K562 (cell line): ENCODE measurements around the gene BRAF. TPM values are rescaled to one million over a fixed set of nuclear protein-coding genes. Genes with fewer than 3 reads are reported as not detected.
A peak's percentile ranks its signal among the peaks of the same experiment; 100 is the strongest.

Experiments used
- ATAC-seq: fragments of 200-7000 bp; cut with Tn5 transposase; 3 replicates; pipeline ENCODE4 v1.9.1; 2020; ENCODE audit warnings: moderate library complexity
- BruUV-seq: library from RNA; stranded (reverse); fragments of 400-500 nt; replicated peaks from 2 replicates; lab custom pipeline; 2021; lab: Mats Ljungman, UMichigan
- CTCF ChIA-PET: fragments of 300-600 bp; formaldehyde crosslinking; extraction: SDS; loops from one replicate; lab custom pipeline; 2021; ENCODE audit warnings: low intra/inter-chr PET ratio; lab: Yijun Ruan, JAX
- POLR2A ChIA-PET: fragments of 300-600, 350-650 bp; sonication (Branson Sonifier 250); formaldehyde crosslinking; extraction: SDS; loops from one replicate; lab custom pipeline; 2021; ENCODE audit warnings: antibody characterized with exemption, inconsistent platforms; lab: Yijun Ruan, JAX
- DNase-seq, 4 experiments: peaks; one replicate each; pipeline versions ENCODE4 v3.0.0 to v3.0.0-alpha.2; 2011 to 2018; ENCODE audit warnings: low spot score in 3 of 4, mixed read lengths in 3 of 4; ENCODE audit errors: extremely low read depth in 1 of 4
- FAIRE-seq: peaks from 2 replicates; lab custom pipeline; 2011; peaks lifted over from hg19 to GRCh38; lab: Jason Lieb, UNC
- H2AFZ ChIP-seq: 2 replicates; pipeline ENCODE4 v1.6.0; 2011; ENCODE audit warnings: low read depth, low read length, control low read depth, inconsistent platforms
- H3K27ac ChIP-seq: fragments of 200-600 bp; 3 replicates; pipeline ENCODE4 v1.8.0; 2011; ENCODE audit warnings: low read depth, mild to moderate bottlenecking, control low read depth, inconsistent platforms, low read length, moderate library complexity, mixed read lengths; ENCODE audit errors: extremely low read depth
- H3K27me3 ChIP-seq, 2 experiments: fragments of 300-600 bp in 1 of 2; 2 replicates in 1 of 2; 3 replicates in 1 of 2; pipeline versions ENCODE4 v1.6.0 to v1.8.0; 2011; ENCODE audit warnings: inconsistent platforms in 2 of 2, low read length in 2 of 2, mild to moderate bottlenecking in 1 of 2, mixed read lengths in 1 of 2, moderate library complexity in 1 of 2; ENCODE audit not compliant: control insufficient read depth in 2 of 2, insufficient read depth in 2 of 2
- H3K36me3 ChIP-seq: fragments of 300-600 bp; 3 replicates; pipeline ENCODE4 v1.8.0; 2011; ENCODE audit warnings: mild to moderate bottlenecking, low read length, inconsistent platforms; ENCODE audit not compliant: control insufficient read depth, insufficient read depth
- H3K4me1 ChIP-seq, 2 experiments: fragments of 200-600 bp in 1 of 2; replicated peaks in 1 of 2; 2 replicates in 1 of 2; 3 replicates in 1 of 2; pipeline versions ENCODE4 v1.5.1 to v1.8.0; 2011; ENCODE audit warnings: inconsistent platforms in 2 of 2, low read length in 2 of 2, mild to moderate bottlenecking in 1 of 2, mixed read lengths in 1 of 2, moderate library complexity in 1 of 2; ENCODE audit not compliant: control insufficient read depth in 2 of 2, insufficient read depth in 2 of 2
- H3K4me2 ChIP-seq: 2 replicates; pipeline ENCODE4 v1.6.1; 2011; ENCODE audit warnings: low read length, control low read depth, inconsistent platforms, mixed read lengths; ENCODE audit not compliant: insufficient read depth
- H3K4me3 ChIP-seq: fragments of 200-600 bp; sonication (generic), shearing (Covaris generic); 2 replicates; pipeline ENCODE4 v1.5.1; 2016; ENCODE audit warnings: control low read depth, inconsistent platforms
- H3K79me2 ChIP-seq: fragments of 200-600 bp; 3 replicates; pipeline ENCODE4 v1.8.0; 2011; ENCODE audit warnings: low read length, inconsistent platforms; ENCODE audit not compliant: control insufficient read depth, insufficient read depth
- H3K9ac ChIP-seq, 2 experiments: 2 replicates each; pipeline versions ENCODE4 v1.6.0 to v1.6.1; 2011; ENCODE audit warnings: low read depth in 2 of 2, low read length in 2 of 2, control low read depth in 1 of 2, inconsistent platforms in 1 of 2, mild to moderate bottlenecking in 1 of 2, mixed read lengths in 1 of 2; ENCODE audit not compliant: insufficient read depth in 1 of 2
- H3K9me1 ChIP-seq: one replicate; pipeline ENCODE4 v1.6.0; 2011; ENCODE audit warnings: inconsistent platforms, mild to moderate bottlenecking, low read length, moderate library complexity; ENCODE audit not compliant: control insufficient read depth, insufficient read depth
- H3K9me3 ChIP-seq: replicated peaks from 2 replicates; pipeline ENCODE4 v1.5.1; 2011; ENCODE audit warnings: low read depth, low read length, inconsistent platforms; ENCODE audit not compliant: control insufficient read depth, insufficient read depth
- H4K20me1 ChIP-seq: replicated peaks from 2 replicates; pipeline ENCODE4 v1.6.1; 2011; ENCODE audit warnings: low read length, inconsistent platforms, mixed read lengths; ENCODE audit not compliant: control insufficient read depth, insufficient read depth
- EP400 ChIP-seq: fragments of 450-650 bp; IDR thresholded peaks from 2 replicates; pipeline ENCODE4 v1.6.1; 2017; ENCODE audit warnings: antibody characterized with exemption, mild to moderate bottlenecking, moderate library complexity
- ETV1 ChIP-seq: fragments of 450-650 bp; conservative IDR thresholded peaks from 2 replicates; pipeline ENCODE4 v1.6.1; 2016; ENCODE audit warnings: missing genetic modification characterization, control low read depth, low read depth, missing compliant biosample characterization
- FIP1L1 ChIP-seq: fragments of 200-400 bp; formaldehyde crosslinking; IDR thresholded peaks from 2 replicates; pipeline ENCODE4 v1.6.1; 2018; ENCODE audit warnings: mild to moderate bottlenecking, low read depth, low read length; ENCODE audit not compliant: poor library complexity, severe bottlenecking
- GATAD2B ChIP-seq: fragments of 450-650 bp; IDR thresholded peaks from 2 replicates; pipeline ENCODE4 v1.6.1; 2017; ENCODE audit warnings: mild to moderate bottlenecking, borderline replicate concordance
- HMG20B ChIP-seq: fragments of 250-450 bp; sonication (Bioruptor Pico); IDR thresholded peaks from 2 replicates; pipeline ENCODE4 v1.5.0; 2021; ENCODE audit warnings: mild to moderate bottlenecking
- HSF4 ChIP-seq: fragments of 250-450 bp; sonication (Bioruptor Pico); IDR thresholded peaks from 2 replicates; pipeline ENCODE4 v2.1.2; 2022; ENCODE audit warnings: mild to moderate bottlenecking, moderate library complexity, borderline replicate concordance
- IRF2 ChIP-seq: sonication (generic); formaldehyde crosslinking; IDR thresholded peaks from 2 replicates; pipeline ENCODE4 v1.8.1; 2022; ENCODE audit warnings: mild to moderate bottlenecking, missing genetic modification reagents
- KLF16 ChIP-seq: IDR thresholded peaks from 2 replicates; pipeline ENCODE4 v1.6.1; 2016; ENCODE audit warnings: antibody characterized with exemption
- MAFK ChIP-seq: IDR thresholded peaks from 2 replicates; pipeline ENCODE4 v1.6.1; 2011; ENCODE audit warnings: low read length, improper control_type of control experiment
- MBD2 ChIP-seq: sonication (generic); IDR thresholded peaks from 2 replicates; pipeline ENCODE4 v1.6.1; 2016; ENCODE audit warnings: low read depth, borderline replicate concordance
- NFYB ChIP-seq: IDR thresholded peaks from 2 replicates; pipeline ENCODE4 v1.6.1; 2011; ENCODE audit warnings: mild to moderate bottlenecking, moderate library complexity; ENCODE audit not compliant: insufficient read length; ENCODE audit errors: extremely low read depth
- PPARD ChIP-seq: fragments of 250-450 bp; sonication (Bioruptor Pico); IDR thresholded peaks from 2 replicates; pipeline ENCODE4 v1.8.0; 2022; ENCODE audit warnings: inconsistent platforms, mild to moderate bottlenecking, moderate library complexity
- SAFB ChIP-seq: fragments of 200-400 bp; formaldehyde crosslinking; IDR thresholded peaks from 2 replicates; pipeline ENCODE4 v1.6.1; 2017; ENCODE audit warnings: low read depth, low read length, borderline replicate concordance
- SMARCA5 ChIP-seq: fragments of 450-650 bp; IDR thresholded peaks from 2 replicates; pipeline ENCODE4 v1.6.1; 2016
- TCF7 ChIP-seq: sonication (generic); IDR thresholded peaks from 2 replicates; pipeline ENCODE4 v1.6.1; 2016; ENCODE audit warnings: antibody characterized with exemption, borderline replicate concordance
- THRAP3 ChIP-seq: fragments of 450-650 bp; IDR thresholded peaks from 2 replicates; pipeline ENCODE4 v1.6.1; 2016; ENCODE audit warnings: mild to moderate bottlenecking, inconsistent platforms, borderline replicate concordance
- ZBTB12 ChIP-seq: fragments of 250-450 bp; sonication (Bioruptor Pico); IDR thresholded peaks from 2 replicates; pipeline ENCODE4 v1.4.0; 2020
- ZBTB17 ChIP-seq: fragments of 450-650 bp; formaldehyde crosslinking; IDR thresholded peaks from 2 replicates; pipeline ENCODE4 v1.4.0; 2020; ENCODE audit warnings: mild to moderate bottlenecking
- ZC3H11A ChIP-seq: IDR thresholded peaks from 2 replicates; pipeline ENCODE4 v1.6.1; 2012; ENCODE audit warnings: low read depth, low read length, improper control_type of control experiment
- ZNF197 ChIP-seq: fragments of 200-800 bp; sonication (Bioruptor generic); IDR thresholded peaks from 2 replicates; pipeline ENCODE4 v1.6.1; 2016; ENCODE audit warnings: low read depth, missing genetic modification characterization, missing compliant biosample characterization
- ZNF316 ChIP-seq: fragments of 450-650 bp; IDR thresholded peaks from 2 replicates; pipeline ENCODE4 v1.6.1; 2016
- ZNF384 ChIP-seq: IDR thresholded peaks from 2 replicates; pipeline ENCODE4 v1.6.1; 2012; ENCODE audit warnings: low read depth, low read length, improper control_type of control experiment
- ZNF583 ChIP-seq: fragments of 250-450 bp; sonication (Bioruptor Pico); IDR thresholded peaks from 2 replicates; pipeline ENCODE4 v1.4.0; 2020
- ZNF589 ChIP-seq: fragments of 200-800 bp; sonication (Bioruptor generic); IDR thresholded peaks from 2 replicates; pipeline ENCODE4 v1.6.1; 2016; ENCODE audit warnings: low read depth, missing genetic modification characterization, missing compliant biosample characterization
- ZNF717 ChIP-seq: fragments of 250-450 bp; sonication (Bioruptor Pico); IDR thresholded peaks from 2 replicates; pipeline ENCODE4 v1.5.0; 2021
- WGBS: fragments of 100-300 bp; shearing (Covaris generic); methylation state at CpG from one replicate; pipeline ENCODE4 v1.1.6; 2016; ENCODE audit warnings: low coverage, mixed read lengths; ENCODE audit not compliant: insufficient coverage; ENCODE audit errors: missing lambda C conversion rate; 5-methylcytosine and 5-hydroxymethylcytosine counted together
- in situ Hi-C: fragments of 300-500 bp; cut with MboI; formaldehyde crosslinking; loops from 4 replicates; pipeline ENCODE4 v1.15.0; 2018; ENCODE audit warnings: inconsistent platforms, mixed read lengths
- intact Hi-C: fragments of 100-400 bp; cut with micrococcal nuclease; formaldehyde crosslinking; loops from 2 replicates; pipeline ENCODE4 v1.14.2; 2022
- polyA plus RNA-seq, 8 experiments: library from polyadenylated mRNA; depleted of rRNA in 4 of 8; stranded (reverse) in 5 of 8; unstranded in 3 of 8; fragments of >200 nt; fragmentation: Nextera tagmentation in 2 of 8; fragmentation: Illumina TruSeq in 1 of 8; extraction: Ambion mirVana in 2 of 8; extraction: Trizol in 1 of 8; gene quantifications; 2 replicates each; pipeline versions ENCODE4 v1.2.1 to v1.2.3, GENCODE V29; 2011 to 2014; ENCODE audit warnings: inconsistent platforms in 1 of 8, missing spikeins in 1 of 8
- total RNA-seq, 7 experiments: library from RNA; depleted of rRNA in 6 of 7; stranded (reverse); fragments of >200 nt in 6 of 7; fragmentation: Illumina TruSeq in 2 of 7; extraction: Trizol in 2 of 7; gene quantifications; 2 replicates each; pipeline versions ENCODE4 v1.2.1 to v1.2.3, GENCODE V29; 2011 to 2021; ENCODE audit warnings: low replicate concordance in 1 of 7
- TF ChIP-seq, protein P1 (sequence below): sonication (generic); formaldehyde crosslinking; IDR thresholded peaks from 2 replicates; pipeline ENCODE4 v1.9.0; 2022; ENCODE audit warnings: mild to moderate bottlenecking, missing genetic modification reagents
- TF ChIP-seq, protein P2 (sequence below): fragments of 250-450 bp; sonication (Bioruptor Pico); IDR thresholded peaks from 2 replicates; pipeline ENCODE4 v1.9.0; 2021; ENCODE audit warnings: mild to moderate bottlenecking

The BRAF gene
- total and polyA plus RNA-seq, 9 of the 15 experiments (the other 6 are each of a cell fraction or from before 2014, with no cell fraction given) = 3.6 to 38.3 (median 21.9) TPM

DNA sequence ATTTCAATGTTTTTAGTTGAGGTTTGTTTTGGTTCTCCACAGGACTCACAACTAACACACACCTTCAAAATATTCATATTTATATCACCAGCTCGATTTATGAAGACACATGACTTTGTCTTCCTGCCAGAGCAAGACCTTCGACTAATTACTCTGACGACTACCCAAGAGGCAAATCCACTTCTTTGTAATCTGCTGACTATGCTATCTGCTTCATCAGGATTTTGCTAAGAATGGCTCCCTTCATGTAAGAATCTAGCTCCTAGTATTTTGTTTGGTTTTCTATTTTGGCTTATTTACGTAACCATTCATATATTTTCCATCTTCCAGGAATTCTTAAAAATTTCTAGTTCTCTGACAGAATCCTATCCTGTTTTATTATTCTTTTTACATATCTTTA, 93.0 kb downstream of the BRAF start:
- CTCF ChIA-PET = no interaction called here
- FAIRE-seq = no peak
- 73% methylated on average over 4 of the region's 4 CpGs for WGBS
- TF ChIP-seq MAFK (peak; percentile 76), ZBTB17 (CRISPR knock-in tag) (no peak), TCF7 (no peak), ZNF384 (no peak), SAFB (no peak), NFYB (no peak), FIP1L1 (no peak), KLF16 (no peak), ZC3H11A (no peak), MBD2 (no peak), HMG20B (CRISPR knock-in tag) (no peak), ETV1 (tag) (no peak), ZNF583 (CRISPR knock-in tag) (no peak), ZNF717 (CRISPR knock-in tag) (no peak), THRAP3 (no peak), PPARD (CRISPR knock-in tag) (no peak), ZNF197 (CRISPR knock-in tag) (no peak), ZBTB12 (CRISPR knock-in tag) (no peak), ZNF316 (peak; percentile 87), GATAD2B (no peak), SMARCA5 (no peak), IRF2 (no peak), ZNF589 (CRISPR knock-in tag) (no peak), EP400 (no peak), HSF4 (CRISPR knock-in tag) (no peak)
- TF ChIP-seq, protein P1, sequence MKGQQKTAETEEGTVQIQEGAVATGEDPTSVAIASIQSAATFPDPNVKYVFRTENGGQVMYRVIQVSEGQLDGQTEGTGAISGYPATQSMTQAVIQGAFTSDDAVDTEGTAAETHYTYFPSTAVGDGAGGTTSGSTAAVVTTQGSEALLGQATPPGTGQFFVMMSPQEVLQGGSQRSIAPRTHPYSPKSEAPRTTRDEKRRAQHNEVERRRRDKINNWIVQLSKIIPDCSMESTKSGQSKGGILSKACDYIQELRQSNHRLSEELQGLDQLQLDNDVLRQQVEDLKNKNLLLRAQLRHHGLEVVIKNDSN (CRISPR knock-in tag) = no peak
- TF ChIP-seq, protein P2, sequence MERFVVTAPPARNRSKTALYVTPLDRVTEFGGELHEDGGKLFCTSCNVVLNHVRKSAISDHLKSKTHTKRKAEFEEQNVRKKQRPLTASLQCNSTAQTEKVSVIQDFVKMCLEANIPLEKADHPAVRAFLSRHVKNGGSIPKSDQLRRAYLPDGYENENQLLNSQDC = no peak

More for the DNA sequence above, 93.0 kb downstream of the BRAF start:
- in situ Hi-C loops = no loop called here
- H3K9me3 ChIP-seq = no peaks in the 10 kb centered on the region
- H3K27ac ChIP-seq = no peak overlapping the region
- intact Hi-C loops = no loop called here
- DNase-seq (no peak), ATAC-seq (no peak)
- H4K20me1 ChIP-seq = no peaks in the 10 kb centered on the region
- H2AFZ ChIP-seq = no peak overlapping the region
- no peaks in the 10 kb centered on the region for H3K27me3 ChIP-seq
- no TSS peak for BruUV-seq
- no peak overlapping the region for H3K9ac ChIP-seq
- no peaks in the 10 kb centered on the region for H3K9me1 ChIP-seq
- H3K36me3 ChIP-seq = peaks cover 30% of the 10 kb centered on the region
- no peaks in the 10 kb centered on the region for H3K79me2 ChIP-seq
- POLR2A ChIA-PET = interaction anchor here (1.4 kb wide), 1 partner anchor 41 kb away, joined by 4 read pairs; no protein-coding TSS in a partner anchor
- H3K4me2 ChIP-seq = no peak overlapping the region
- no peak overlapping the region for H3K4me3 ChIP-seq
- no peaks in the 10 kb centered on the region for H3K4me1 ChIP-seq
